Ishikawa (cell line): ENCODE measurements around the gene TPRA1.
A peak's percentile ranks its signal among the peaks of the same experiment; 100 is the strongest.

Source experiments
- CREB1 ChIP-seq: IDR thresholded peaks from 2 replicates; pipeline ENCODE4 v1.6.1; 2012; ENCODE audit warnings: low read depth
- EGR1 ChIP-seq: IDR thresholded peaks from 2 replicates; pipeline ENCODE4 v1.6.1; 2012
- EP300 ChIP-seq: IDR thresholded peaks from 2 replicates; pipeline ENCODE4 v1.6.1; 2012; ENCODE audit warnings: borderline replicate concordance
- FOXM1 ChIP-seq: IDR thresholded peaks from 2 replicates; pipeline ENCODE4 v1.6.1; 2012; ENCODE audit warnings: low read depth, borderline replicate concordance
- MAX ChIP-seq: IDR thresholded peaks from 2 replicates; pipeline ENCODE4 v1.6.1; 2012
- NFIC ChIP-seq: IDR thresholded peaks from 2 replicates; pipeline ENCODE4 v1.6.1; 2012
- RAD21 ChIP-seq: IDR thresholded peaks from 2 replicates; pipeline ENCODE4 v1.6.1; 2012; ENCODE audit warnings: low read depth
- REST ChIP-seq: IDR thresholded peaks from 2 replicates; pipeline ENCODE4 v1.6.1; 2012; ENCODE audit warnings: low read depth, mild to moderate bottlenecking
- TAF1 ChIP-seq: IDR thresholded peaks from 2 replicates; pipeline ENCODE4 v1.6.1; 2012; ENCODE audit warnings: low read depth, mild to moderate bottlenecking
- TCF12 ChIP-seq: IDR thresholded peaks from 2 replicates; pipeline ENCODE4 v1.6.1; 2012; ENCODE audit warnings: low read depth
- USF1 ChIP-seq: IDR thresholded peaks from 2 replicates; pipeline ENCODE4 v1.6.1; 2012
- YY1 ChIP-seq: IDR thresholded peaks from 2 replicates; pipeline ENCODE4 v1.6.1; 2012; ENCODE audit warnings: low read depth
- ZBTB7A ChIP-seq: IDR thresholded peaks from 2 replicates; pipeline ENCODE4 v1.6.1; 2012; ENCODE audit warnings: low read depth

Gene TPRA1

GRCh38 chr3:127531821-127532220 is 58.7 kb downstream of the TPRA1 start:
- TF ChIP-seq RAD21 (no peak), TCF12 (no peak), YY1 (no peak), TAF1 (no peak), EP300 (no peak), MAX (no peak), ZBTB7A (no peak), FOXM1 (no peak), EGR1 (no peak), NFIC (no peak)

GRCh38 chr3:127529346-127530188 is 61.0 kb downstream of the TPRA1 start:
- TF ChIP-seq NFIC, result no peak
- no peak for TF ChIP-seq CREB1
- TF ChIP-seq EP300, result no peak
- no peak for TF ChIP-seq TAF1

- no peak for TF ChIP-seq EP300
- TF ChIP-seq EGR1, result no peak
- TF ChIP-seq CREB1, result peak; percentile 48; the same call in 1 of the 2 replicates
Measured at GRCh38 chr3:127525373-127525772, 65.2 kb downstream of the TPRA1 start.

- TF ChIP-seq EGR1 (no peak), USF1 (no peak), TCF12 (no peak), EP300 (no peak), REST (no peak), MAX (no peak), TAF1 (no peak), ZBTB7A (no peak)
Measured at GRCh38 chr3:127524296-127524896, 66.1 kb downstream of the TPRA1 start.
